Omental fat pad (tissue), 4 donors: Measurements from ENCODE around the gene LPIN1. TPM values are rescaled to one million over a fixed set of nuclear protein-coding genes. Genes with fewer than 3 reads are reported as not detected.

Experiments used
- ATAC-seq: fragments of 150-250 bp; one replicate; pipeline ENCODE4 v1.9.1; 2016; ENCODE audit warnings: mild to moderate bottlenecking, moderate library complexity; ENCODE audit not compliant: low FRiP score
- DNase-seq: peaks from one replicate; pipeline ENCODE4 v3.0.0-alpha.2; 2019; ENCODE audit warnings: low spot score
- CTCF ChIP-seq, 3 donors: fragments of 450-650 bp; IDR thresholded peaks; one replicate each; pipeline ENCODE4 v1.5.1; 2016 to 2017; ENCODE audit warnings: antibody characterized with exemption in 3 of 3, mild to moderate bottlenecking in 3 of 3, moderate library complexity in 2 of 3
- total RNA-seq, 4 donors: library from RNA; depleted of rRNA; stranded (reverse); fragments of >200 nt; gene quantifications; one replicate each; pipeline ENCODE4 v1.1.0, GENCODE V29; 2016

LPIN1 gene
- total RNA-seq, 4 donors from 2014 or later = 72.8 to 104 (median 89.1) TPM

GRCh38 chr2:11749646-11750349 is 3.4 kb downstream of the LPIN1 start:
- DNase-seq = no peak
- TF ChIP-seq CTCF (IDR thresholded peaks at IDR 0.05) = no peak
- no peak for ATAC-seq

- ATAC-seq (no peak), DNase-seq (no peak)
- no peak for TF ChIP-seq CTCF (IDR thresholded peaks at IDR 0.05)
These were observed 4.0 kb downstream of the LPIN1 start for GRCh38 chr2:11750422-11750821.

- TF ChIP-seq CTCF (IDR thresholded peaks at IDR 0.05) = no peak
- DNase-seq (no peak), ATAC-seq (no peak)
These were observed 4.5 kb downstream of the LPIN1 start for GRCh38 chr2:11750917-11751316.

GRCh38 chr2:11752906-11753305 is 6.5 kb downstream of the LPIN1 start:
- ATAC-seq (no peak), DNase-seq (no peak)
- no peak for TF ChIP-seq CTCF (IDR thresholded peaks at IDR 0.05)

GRCh38 chr2:11753452-11753885 is 7.0 kb downstream of the LPIN1 start:
- ATAC-seq (peak; percentile 61), DNase-seq (no peak)
- no peak for TF ChIP-seq CTCF (IDR thresholded peaks at IDR 0.05)

GRCh38 chr2:11753886-11754699 is 7.7 kb downstream of the LPIN1 start:
- no peak for TF ChIP-seq CTCF (IDR thresholded peaks at IDR 0.05)
- ATAC-seq = peak; percentile 83
- DNase-seq = no peak

GRCh38 chr2:11754700-11755015 is 8.2 kb downstream of the LPIN1 start:
- no peak for ATAC-seq
- no peak for DNase-seq
- no peak for TF ChIP-seq CTCF (IDR thresholded peaks at IDR 0.05)
